NK-92 (cell line): ENCODE data around the gene KCNAB1.

Experiments used
- DNase-seq: peaks from one replicate; lab custom pipeline; 2025; ENCODE audit not compliant: unreplicated experiment; lab: John Stamatoyannopoulos, UW

KCNAB1 gene

GRCh38 chr3:156360963-156361362 is 240.6 kb downstream of the KCNAB1 start:
- no peak for DNase-seq

- no peak for DNase-seq
Observed at GRCh38 chr3:156366559-156366958, 246.2 kb downstream of the KCNAB1 start.

- no peak for DNase-seq
Observed at GRCh38 chr3:156368189-156368588, 247.8 kb downstream of the KCNAB1 start.

GRCh38 chr3:156371701-156372100 is 251.3 kb downstream of the KCNAB1 start:
- no peak for DNase-seq

- DNase-seq = no peak
Observed at GRCh38 chr3:156373095-156373494, 252.7 kb downstream of the KCNAB1 start.

GRCh38 chr3:156373654-156374053 is 253.3 kb downstream of the KCNAB1 start:
- DNase-seq = no peak

- DNase-seq = no peak
Observed at GRCh38 chr3:156376199-156376598, 255.8 kb downstream of the KCNAB1 start.

GRCh38 chr3:156377266-156377665 is 256.9 kb downstream of the KCNAB1 start:
- DNase-seq = no peak

- DNase-seq = no peak
Observed at GRCh38 chr3:156377718-156378117, 257.3 kb downstream of the KCNAB1 start.

- DNase-seq = no peak
Observed at GRCh38 chr3:156378871-156379270, 258.5 kb downstream of the KCNAB1 start.

- DNase-seq = no peak
Observed at GRCh38 chr3:156379327-156379726, 258.9 kb downstream of the KCNAB1 start.

GRCh38 chr3:156381253-156381652 is 260.9 kb downstream of the KCNAB1 start:
- DNase-seq = no peak

GRCh38 chr3:156382458-156383346 is 262.3 kb downstream of the KCNAB1 start:
- DNase-seq = no peak

- no peak for DNase-seq
Observed at GRCh38 chr3:156383441-156384025, 263.2 kb downstream of the KCNAB1 start.

GRCh38 chr3:156388497-156389448 is 268.4 kb downstream of the KCNAB1 start:
- DNase-seq = no peak

- DNase-seq = no peak
Observed at GRCh38 chr3:156389449-156389950, 269.1 kb downstream of the KCNAB1 start.

GRCh38 chr3:156390846-156391245 is 270.5 kb downstream of the KCNAB1 start:
- no peak for DNase-seq

- DNase-seq = no peak
Observed at GRCh38 chr3:156395961-156396710, 275.8 kb downstream of the KCNAB1 start.

- no peak for DNase-seq
Observed at GRCh38 chr3:156396851-156397250, 276.5 kb downstream of the KCNAB1 start.

- no peak for DNase-seq
Observed at GRCh38 chr3:156397534-156397933, 277.2 kb downstream of the KCNAB1 start.
